Measurements from ENCODE around the gene TRIM24.

TRIM24 gene

DNA sequence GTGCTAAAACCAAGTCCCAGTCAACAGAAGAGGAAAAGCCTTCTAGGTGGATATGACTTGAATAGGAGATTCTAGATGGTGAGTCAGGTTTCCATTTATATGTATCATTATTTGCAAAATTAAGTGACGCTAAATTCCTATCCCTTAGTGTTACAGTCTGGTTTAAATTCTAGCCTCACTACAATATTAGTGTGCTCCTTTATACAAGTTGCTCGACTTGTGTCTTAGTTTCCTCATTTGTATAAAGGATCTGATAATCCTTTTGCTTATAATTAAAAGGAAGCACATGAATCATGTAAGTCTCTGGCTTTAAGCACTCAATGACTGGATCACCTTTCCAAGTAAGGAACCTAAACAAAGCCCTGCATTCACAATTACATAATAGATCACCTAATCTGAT, 135.4 kb downstream of the TRIM24 start:
- Histone ChIP-seq H3K9me3 (replicated peaks; ENCODE audit: insufficient read depth, low read length) (no peaks in the 10 kb centered on the region), H3K4me3 (ENCODE audit: low read length) (no peak overlapping the region), H3K9ac (ENCODE audit: low read length) (no peak overlapping the region), H3K4me1 (ENCODE audit: low read length) (no peaks in the 10 kb centered on the region), H3K4me2 (ENCODE audit: low read depth, low read length) (no peak overlapping the region), H3K9me2 (replicated peaks; ENCODE audit: insufficient read depth, low read length) (no peaks in the 10 kb centered on the region), H2AFZ (ENCODE audit: low read length) (no peak overlapping the region), H4K20me1 (ENCODE audit: insufficient read depth, low read length) (no peaks in the 10 kb centered on the region), H3F3A (ENCODE audit: insufficient read depth, low read length) (no peaks in the 10 kb centered on the region), H3K36me3 (replicated peaks; ENCODE audit: insufficient read depth, low read length) (no peaks in the 10 kb centered on the region), H3K27ac (ENCODE audit: low read length) (no peak overlapping the region), H3K27me3 (replicated peaks; ENCODE audit: insufficient read depth, low read length) (no peaks in the 10 kb centered on the region), H3K79me2 (ENCODE audit: low read length) (no peaks in the 10 kb centered on the region)
- DNase-seq = no peak
- TF ChIP-seq EZH2phosphoT487 (IDR thresholded peaks at IDR 0.05; ENCODE audit: low read length) (no peak), EZH2 (optimal IDR thresholded peaks at IDR 0.05; ENCODE audit: low read depth, low read length) (no peak)
- TF ChIP-seq, protein P1, sequence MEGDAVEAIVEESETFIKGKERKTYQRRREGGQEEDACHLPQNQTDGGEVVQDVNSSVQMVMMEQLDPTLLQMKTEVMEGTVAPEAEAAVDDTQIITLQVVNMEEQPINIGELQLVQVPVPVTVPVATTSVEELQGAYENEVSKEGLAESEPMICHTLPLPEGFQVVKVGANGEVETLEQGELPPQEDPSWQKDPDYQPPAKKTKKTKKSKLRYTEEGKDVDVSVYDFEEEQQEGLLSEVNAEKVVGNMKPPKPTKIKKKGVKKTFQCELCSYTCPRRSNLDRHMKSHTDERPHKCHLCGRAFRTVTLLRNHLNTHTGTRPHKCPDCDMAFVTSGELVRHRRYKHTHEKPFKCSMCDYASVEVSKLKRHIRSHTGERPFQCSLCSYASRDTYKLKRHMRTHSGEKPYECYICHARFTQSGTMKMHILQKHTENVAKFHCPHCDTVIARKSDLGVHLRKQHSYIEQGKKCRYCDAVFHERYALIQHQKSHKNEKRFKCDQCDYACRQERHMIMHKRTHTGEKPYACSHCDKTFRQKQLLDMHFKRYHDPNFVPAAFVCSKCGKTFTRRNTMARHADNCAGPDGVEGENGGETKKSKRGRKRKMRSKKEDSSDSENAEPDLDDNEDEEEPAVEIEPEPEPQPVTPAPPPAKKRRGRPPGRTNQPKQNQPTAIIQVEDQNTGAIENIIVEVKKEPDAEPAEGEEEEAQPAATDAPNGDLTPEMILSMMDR (IDR thresholded peaks at IDR 0.05; ENCODE audit: low read length) = no peak

GRCh38 chr7:138602451-138602850, 142.4 kb downstream of the TRIM24 start:
- Histone ChIP-seq H3K9me3 (replicated peaks; ENCODE audit: insufficient read depth, low read length) (no peaks in the 10 kb centered on the region), H3K4me2 (ENCODE audit: low read depth, low read length) (no peak overlapping the region), H3F3A (ENCODE audit: insufficient read depth, low read length) (no peaks in the 10 kb centered on the region), H3K27ac (ENCODE audit: low read length) (no peak overlapping the region), H3K4me1 (ENCODE audit: low read length) (no peaks in the 10 kb centered on the region), H3K27me3 (replicated peaks; ENCODE audit: insufficient read depth, low read length) (no peaks in the 10 kb centered on the region), H3K79me2 (ENCODE audit: low read length) (no peaks in the 10 kb centered on the region), H2AFZ (ENCODE audit: low read length) (no peak overlapping the region), H3K4me3 (ENCODE audit: low read length) (no peak overlapping the region), H3K9me2 (replicated peaks; ENCODE audit: insufficient read depth, low read length) (no peaks in the 10 kb centered on the region), H3K36me3 (replicated peaks; ENCODE audit: insufficient read depth, low read length) (no peaks in the 10 kb centered on the region), H4K20me1 (ENCODE audit: insufficient read depth, low read length) (no peaks in the 10 kb centered on the region), H3K9ac (ENCODE audit: low read length) (no peak overlapping the region)
- DNase-seq = no peak
- TF ChIP-seq, protein P1 (IDR thresholded peaks at IDR 0.05; ENCODE audit: low read length) = no peak
- TF ChIP-seq EZH2 (optimal IDR thresholded peaks at IDR 0.05; ENCODE audit: low read depth, low read length) (no peak), EZH2phosphoT487 (IDR thresholded peaks at IDR 0.05; ENCODE audit: low read length) (no peak)

- no peaks in the 10 kb centered on the region for H3F3A ChIP-seq (ENCODE audit: insufficient read depth, low read length)
- no peak overlapping the region for H2AFZ ChIP-seq (ENCODE audit: low read length)
- H3K27me3 ChIP-seq (replicated peaks; ENCODE audit: insufficient read depth, low read length) = no peaks in the 10 kb centered on the region
- H3K9me2 ChIP-seq (replicated peaks; ENCODE audit: insufficient read depth, low read length) = no peaks in the 10 kb centered on the region
- no peaks in the 10 kb centered on the region for H4K20me1 ChIP-seq (ENCODE audit: insufficient read depth, low read length)
- TF ChIP-seq EZH2 (optimal IDR thresholded peaks at IDR 0.05; ENCODE audit: low read depth, low read length) = no peak
- TF ChIP-seq, protein P1 (IDR thresholded peaks at IDR 0.05; ENCODE audit: low read length) = no peak
- no peak for TF ChIP-seq EZH2phosphoT487 (IDR thresholded peaks at IDR 0.05; ENCODE audit: low read length)
- H3K36me3 ChIP-seq (replicated peaks; ENCODE audit: insufficient read depth, low read length) = no peaks in the 10 kb centered on the region
- H3K27ac ChIP-seq (ENCODE audit: low read length) = no peak overlapping the region
- no peak overlapping the region for H3K9ac ChIP-seq (ENCODE audit: low read length)
- no peaks in the 10 kb centered on the region for H3K9me3 ChIP-seq (replicated peaks; ENCODE audit: insufficient read depth, low read length)
- no peaks in the 10 kb centered on the region for H3K4me1 ChIP-seq (ENCODE audit: low read length)
- no peak overlapping the region for H3K4me2 ChIP-seq (ENCODE audit: low read depth, low read length)
- no peak overlapping the region for H3K4me3 ChIP-seq (ENCODE audit: low read length)
- H3K79me2 ChIP-seq (ENCODE audit: low read length) = no peaks in the 10 kb centered on the region
- DNase-seq = no peak
These were observed 143.7 kb downstream of the TRIM24 start for GRCh38 chr7:138603549-138604318.

All from MM.1S (cell line).